ENCODE measurements around the gene NUDCD3.

The NUDCD3 gene

GRCh38 chr7:44477938-44478337 is 12.5 kb downstream of the NUDCD3 start:
- DNase-seq (ENCODE audit: low spot score), result no peak

- DNase-seq (ENCODE audit: low spot score), result peak; percentile 89
Observed at GRCh38 chr7:44477063-44477830, 13.2 kb downstream of the NUDCD3 start.

- no peak for DNase-seq (ENCODE audit: low spot score)
Observed at GRCh38 chr7:44476313-44476712, 14.1 kb downstream of the NUDCD3 start.

- DNase-seq (ENCODE audit: low spot score), result peak; percentile 86
Observed at GRCh38 chr7:44473295-44473694, 17.2 kb downstream of the NUDCD3 start.

- DNase-seq (ENCODE audit: low spot score), result no peak
Observed at GRCh38 chr7:44472843-44473242, 17.6 kb downstream of the NUDCD3 start.

GRCh38 chr7:44471850-44472249 is 18.6 kb downstream of the NUDCD3 start:
- peak; percentile 31 for DNase-seq (ENCODE audit: low spot score)

GRCh38 chr7:44471436-44471835 is 19.0 kb downstream of the NUDCD3 start:
- no peak for DNase-seq (ENCODE audit: low spot score)

- no peak for DNase-seq (ENCODE audit: low spot score)
Observed at GRCh38 chr7:44470628-44471245, 19.7 kb downstream of the NUDCD3 start.

- DNase-seq (ENCODE audit: low spot score), result no peak
Observed at GRCh38 chr7:44470135-44470479, 20.4 kb downstream of the NUDCD3 start.

- peak; percentile 87 for DNase-seq (ENCODE audit: low spot score)
Observed at GRCh38 chr7:44469461-44470134, 20.9 kb downstream of the NUDCD3 start.

GRCh38 chr7:44467217-44467548 is 23.3 kb downstream of the NUDCD3 start:
- no peak for DNase-seq (ENCODE audit: low spot score)

- DNase-seq (ENCODE audit: low spot score), result peak; percentile 47
Observed at GRCh38 chr7:44466300-44467216, 23.9 kb downstream of the NUDCD3 start.

GRCh38 chr7:44465490-44465889 is 25.0 kb downstream of the NUDCD3 start:
- no peak for DNase-seq (ENCODE audit: low spot score)

GRCh38 chr7:44463169-44463808 is 27.2 kb downstream of the NUDCD3 start:
- DNase-seq (ENCODE audit: low spot score), result no peak

- peak; percentile 79 for DNase-seq (ENCODE audit: low spot score)
Observed at GRCh38 chr7:44461387-44461786, 29.1 kb downstream of the NUDCD3 start.

- DNase-seq (ENCODE audit: low spot score), result peak; percentile 74
Observed at GRCh38 chr7:44460325-44460724, 30.1 kb downstream of the NUDCD3 start.

GRCh38 chr7:44455155-44455554 is 35.3 kb downstream of the NUDCD3 start:
- no peak for DNase-seq (ENCODE audit: low spot score)

- no peak for DNase-seq (ENCODE audit: low spot score)
Observed at GRCh38 chr7:44454348-44454747, 36.1 kb downstream of the NUDCD3 start.

GRCh38 chr7:44451123-44451522 is 39.3 kb downstream of the NUDCD3 start:
- DNase-seq (ENCODE audit: low spot score), result no peak

- no peak for DNase-seq (ENCODE audit: low spot score)
Observed at GRCh38 chr7:44449584-44449928, 40.9 kb downstream of the NUDCD3 start.

- no peak for DNase-seq (ENCODE audit: low spot score)
Observed at GRCh38 chr7:44448922-44449583, 41.4 kb downstream of the NUDCD3 start.

Data from kidney tubule cell (primary cell).